AG10803 (cell line): Measurements from ENCODE around the gene MBP.

Source experiments
- DNase-seq: peaks from one replicate; pipeline ENCODE4 v3.0.0; 2010; ENCODE audit warnings: low read depth
- H3K4me3 ChIP-seq: 2 replicates; pipeline ENCODE4 v1.5.1; 2011; ENCODE audit warnings: mild to moderate bottlenecking, low read length, control low read depth
- TF ChIP-seq, protein P1 (sequence below): conservative IDR thresholded peaks from 2 replicates; pipeline ENCODE4 v1.5.1; 2011; ENCODE audit warnings: mild to moderate bottlenecking, low read length, control low read depth, inconsistent platforms

The MBP gene

DNA sequence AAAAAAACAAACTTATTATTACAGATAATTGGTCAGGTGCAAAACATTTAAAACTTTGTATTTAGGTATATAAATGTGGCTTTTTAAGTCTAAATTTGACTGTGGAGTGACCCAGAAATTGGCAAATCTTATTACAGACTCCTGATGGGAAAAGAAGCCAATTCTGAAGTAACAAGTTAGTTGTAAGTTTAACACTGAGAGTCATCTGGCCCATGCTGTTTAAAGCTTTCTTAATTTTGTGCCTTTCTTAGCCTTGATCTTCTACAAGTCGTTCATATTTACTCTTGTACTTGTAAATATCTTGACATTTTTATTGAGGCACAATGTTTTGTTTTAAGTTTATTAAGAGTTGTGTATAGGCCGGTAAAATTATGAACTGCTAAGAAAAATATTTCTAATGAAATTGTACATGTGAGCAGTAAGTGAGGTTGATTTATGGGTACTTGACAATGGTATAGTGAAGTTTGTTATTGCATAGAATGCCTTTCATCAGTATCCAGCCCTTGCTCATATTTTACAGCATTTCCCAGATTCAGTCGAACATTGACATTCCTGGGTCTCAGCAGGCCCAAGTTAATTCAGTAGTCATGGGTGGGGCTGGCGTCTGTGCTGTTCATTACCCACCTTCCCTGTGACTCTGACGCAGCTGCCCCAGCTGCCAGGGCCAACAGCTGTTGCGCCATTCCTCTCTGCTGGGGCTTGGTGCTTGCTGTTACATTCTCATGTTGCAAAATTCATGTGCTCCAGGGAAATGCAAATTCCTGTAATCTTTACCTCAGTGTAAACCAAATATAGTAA, 188.8 kb downstream of the MBP start:
- H3K4me3 ChIP-seq = no peak overlapping the region
- peak; percentile 87 for DNase-seq
- TF ChIP-seq, protein P1, sequence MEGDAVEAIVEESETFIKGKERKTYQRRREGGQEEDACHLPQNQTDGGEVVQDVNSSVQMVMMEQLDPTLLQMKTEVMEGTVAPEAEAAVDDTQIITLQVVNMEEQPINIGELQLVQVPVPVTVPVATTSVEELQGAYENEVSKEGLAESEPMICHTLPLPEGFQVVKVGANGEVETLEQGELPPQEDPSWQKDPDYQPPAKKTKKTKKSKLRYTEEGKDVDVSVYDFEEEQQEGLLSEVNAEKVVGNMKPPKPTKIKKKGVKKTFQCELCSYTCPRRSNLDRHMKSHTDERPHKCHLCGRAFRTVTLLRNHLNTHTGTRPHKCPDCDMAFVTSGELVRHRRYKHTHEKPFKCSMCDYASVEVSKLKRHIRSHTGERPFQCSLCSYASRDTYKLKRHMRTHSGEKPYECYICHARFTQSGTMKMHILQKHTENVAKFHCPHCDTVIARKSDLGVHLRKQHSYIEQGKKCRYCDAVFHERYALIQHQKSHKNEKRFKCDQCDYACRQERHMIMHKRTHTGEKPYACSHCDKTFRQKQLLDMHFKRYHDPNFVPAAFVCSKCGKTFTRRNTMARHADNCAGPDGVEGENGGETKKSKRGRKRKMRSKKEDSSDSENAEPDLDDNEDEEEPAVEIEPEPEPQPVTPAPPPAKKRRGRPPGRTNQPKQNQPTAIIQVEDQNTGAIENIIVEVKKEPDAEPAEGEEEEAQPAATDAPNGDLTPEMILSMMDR = no peak

DNA sequence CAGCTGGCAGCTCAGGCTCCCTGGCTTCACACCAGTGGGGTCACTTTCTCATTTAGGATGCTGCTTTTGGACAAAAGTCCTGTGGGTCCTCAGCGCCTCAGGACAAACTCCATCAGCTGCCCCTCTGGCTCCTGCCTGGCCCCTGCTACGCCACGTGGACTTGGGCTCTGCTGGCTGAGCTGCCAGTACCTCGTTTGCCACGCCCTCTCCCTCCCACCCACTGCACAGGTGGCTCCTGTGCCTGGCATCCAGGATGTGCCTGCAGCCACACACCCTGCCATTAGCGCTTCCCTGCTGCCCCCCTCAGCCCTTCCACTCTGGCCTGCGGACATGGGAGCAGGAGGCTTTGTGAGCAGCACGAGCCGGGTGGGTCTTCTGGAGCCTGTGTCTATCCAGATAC, 191.3 kb downstream of the MBP start:
- no peak overlapping the region for H3K4me3 ChIP-seq
- no peak for DNase-seq
- TF ChIP-seq, protein P1 = no peak

DNA sequence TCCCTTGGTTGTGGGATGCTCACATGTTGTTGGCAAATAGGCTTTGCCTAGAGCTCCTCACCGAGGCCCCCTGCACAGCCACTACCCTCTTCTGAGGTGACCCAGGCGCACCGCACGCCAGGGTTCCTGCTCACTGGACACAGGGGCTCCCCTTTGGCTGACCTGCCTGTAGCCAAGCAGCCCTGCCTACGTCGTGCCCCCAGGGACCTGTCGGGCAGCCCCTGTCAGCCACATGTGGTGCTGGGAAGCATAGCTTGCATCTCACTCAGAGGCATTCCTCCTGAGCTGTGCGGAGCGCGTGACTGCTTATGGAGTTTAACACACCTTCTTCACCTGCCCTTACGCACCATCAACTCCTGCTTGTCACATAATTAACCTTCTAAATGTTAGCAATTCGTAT, 194.0 kb downstream of the MBP start:
- H3K4me3 ChIP-seq = no peak overlapping the region
- TF ChIP-seq, protein P1 = no peak
- DNase-seq = no peak

DNA sequence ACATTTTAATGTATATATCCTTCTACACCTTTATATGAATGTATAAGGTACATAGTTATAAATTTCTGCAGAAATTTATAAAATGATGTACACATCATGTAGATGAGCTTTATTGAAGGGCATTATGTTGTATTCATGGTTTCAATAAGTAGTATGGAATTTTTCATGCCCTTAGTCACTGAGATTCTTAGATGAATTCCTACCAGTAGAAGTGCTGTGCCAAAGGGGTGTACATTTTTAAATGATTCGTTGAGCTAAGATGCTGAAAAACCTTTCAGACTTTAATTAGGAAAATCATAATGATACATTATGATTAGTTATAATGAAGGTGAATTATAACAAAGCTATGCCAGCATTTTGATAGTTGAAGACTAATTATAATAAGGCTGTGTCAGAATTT, 195.0 kb downstream of the MBP start:
- H3K4me3 ChIP-seq = no peak overlapping the region
- TF ChIP-seq, protein P1 = peak; percentile 38
- peak; percentile 17 for DNase-seq

DNA sequence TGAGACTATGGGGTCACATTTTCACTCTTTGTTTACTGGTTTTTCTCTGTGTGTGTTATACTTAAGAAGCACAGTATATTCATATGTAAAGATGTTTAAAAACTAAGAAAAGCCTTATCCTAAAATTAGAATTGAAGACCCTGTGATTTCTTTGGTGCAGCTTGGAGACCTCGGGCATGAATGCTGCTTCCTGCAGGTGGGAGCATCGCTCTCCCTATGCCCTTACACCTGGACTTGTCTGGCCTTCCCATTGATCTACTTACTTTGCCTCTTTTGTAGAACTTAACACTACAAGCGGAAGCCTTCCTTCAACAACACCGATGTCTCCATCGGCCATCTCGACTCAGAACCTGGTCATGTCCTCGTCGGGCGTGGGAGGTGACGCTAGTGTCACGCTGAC, 195.7 kb downstream of the MBP start:
- DNase-seq = no peak
- TF ChIP-seq, protein P1 = no peak
- H3K4me3 ChIP-seq = no peak overlapping the region

DNA sequence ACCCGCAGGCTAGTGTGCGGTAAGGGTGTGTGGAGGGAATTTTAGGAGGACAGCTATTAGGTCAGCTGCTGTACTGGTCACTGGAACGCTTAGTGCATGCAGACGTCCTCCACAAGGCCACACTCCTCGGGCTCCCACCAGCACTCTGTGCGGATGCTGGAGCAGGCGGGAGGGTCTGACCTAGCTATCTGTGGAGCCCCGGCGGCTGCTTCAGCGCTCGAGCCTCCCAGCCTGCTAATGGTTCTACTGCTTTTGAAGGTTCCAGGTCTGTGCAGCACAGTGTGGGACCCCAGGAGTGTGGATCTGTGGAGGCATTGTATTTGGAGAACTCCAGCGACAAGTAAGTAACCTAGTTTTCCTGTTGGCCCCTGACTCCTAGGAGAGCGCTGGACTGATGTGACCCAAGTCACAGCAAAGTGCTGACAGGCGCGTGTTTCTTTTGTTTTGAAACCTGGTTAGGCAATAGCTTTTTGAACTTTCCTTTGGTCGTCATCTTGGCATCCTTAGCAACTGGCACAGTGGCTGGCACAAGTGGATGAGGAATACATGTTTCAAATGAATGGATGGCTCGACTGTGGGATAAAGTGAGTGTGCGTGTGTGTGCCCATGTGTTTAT, 196.8 kb downstream of the MBP start:
- TF ChIP-seq, protein P1 = no peak
- DNase-seq = no peak
- H3K4me3 ChIP-seq = no peak overlapping the region
